GM06990 (cell line): ENCODE measurements around the gene NCR3LG1.
A peak's percentile ranks its signal among the peaks of the same experiment; 100 is the strongest.

Experiments used
- DNase-seq: peaks from one replicate; pipeline ENCODE4 v3.0.0-alpha.2; 2011; ENCODE audit not compliant: insufficient read length; ENCODE audit errors: extremely low read depth
- H3K27me3 ChIP-seq: replicated peaks from 2 replicates; pipeline ENCODE4 v1.6.0; 2011; ENCODE audit warnings: low read length; ENCODE audit not compliant: control insufficient read depth, insufficient read depth
- H3K36me3 ChIP-seq: 2 replicates; pipeline ENCODE4 v1.5.1; 2011; ENCODE audit warnings: low read length; ENCODE audit not compliant: control insufficient read depth, insufficient read depth
- H3K4me3 ChIP-seq: replicated peaks from 2 replicates; pipeline ENCODE4 v1.5.1; 2011; ENCODE audit warnings: low read depth, mild to moderate bottlenecking, control low read depth, low read length
- TF ChIP-seq, protein P1 (sequence below): IDR thresholded peaks from 2 replicates; pipeline ENCODE4 v1.5.1; 2011; ENCODE audit warnings: low read length, control low read depth, mild to moderate bottlenecking, inconsistent platforms; ENCODE audit not compliant: insufficient read depth, poor library complexity, severe bottlenecking

Gene NCR3LG1

DNA sequence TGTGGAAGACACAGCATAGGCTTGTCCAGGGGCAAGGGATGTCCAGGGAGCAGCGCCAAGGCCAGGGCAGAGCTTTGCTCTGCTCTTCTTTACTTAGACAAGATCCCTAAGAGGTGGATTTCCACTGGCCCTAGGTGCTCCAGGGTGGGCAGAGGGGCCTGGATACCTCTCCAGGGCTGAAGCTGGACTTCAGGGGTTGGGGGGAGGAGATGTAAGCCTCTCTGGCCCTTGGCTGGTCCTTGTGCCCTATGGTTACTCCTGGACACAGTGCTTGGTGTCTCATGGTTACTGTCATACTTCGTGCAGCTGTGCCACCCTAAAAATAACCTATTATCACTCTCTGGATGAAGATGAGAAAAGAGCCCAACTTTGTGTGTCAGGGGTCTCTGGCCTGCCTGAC lies 49.7 kb downstream of the NCR3LG1 start:
- no peaks in the 10 kb centered on the region for H3K27me3 ChIP-seq

GRCh38 chr11:17401841-17402240 lies 50.2 kb downstream of the NCR3LG1 start:
- Histone ChIP-seq H3K27me3 (no peaks in the 10 kb centered on the region), H3K36me3 (no peaks in the 10 kb centered on the region), H3K4me3 (no peak overlapping the region)
- TF ChIP-seq, protein P1, sequence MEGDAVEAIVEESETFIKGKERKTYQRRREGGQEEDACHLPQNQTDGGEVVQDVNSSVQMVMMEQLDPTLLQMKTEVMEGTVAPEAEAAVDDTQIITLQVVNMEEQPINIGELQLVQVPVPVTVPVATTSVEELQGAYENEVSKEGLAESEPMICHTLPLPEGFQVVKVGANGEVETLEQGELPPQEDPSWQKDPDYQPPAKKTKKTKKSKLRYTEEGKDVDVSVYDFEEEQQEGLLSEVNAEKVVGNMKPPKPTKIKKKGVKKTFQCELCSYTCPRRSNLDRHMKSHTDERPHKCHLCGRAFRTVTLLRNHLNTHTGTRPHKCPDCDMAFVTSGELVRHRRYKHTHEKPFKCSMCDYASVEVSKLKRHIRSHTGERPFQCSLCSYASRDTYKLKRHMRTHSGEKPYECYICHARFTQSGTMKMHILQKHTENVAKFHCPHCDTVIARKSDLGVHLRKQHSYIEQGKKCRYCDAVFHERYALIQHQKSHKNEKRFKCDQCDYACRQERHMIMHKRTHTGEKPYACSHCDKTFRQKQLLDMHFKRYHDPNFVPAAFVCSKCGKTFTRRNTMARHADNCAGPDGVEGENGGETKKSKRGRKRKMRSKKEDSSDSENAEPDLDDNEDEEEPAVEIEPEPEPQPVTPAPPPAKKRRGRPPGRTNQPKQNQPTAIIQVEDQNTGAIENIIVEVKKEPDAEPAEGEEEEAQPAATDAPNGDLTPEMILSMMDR, result no peak
- DNase-seq, result no peak

More for the DNA sequence above, 49.7 kb downstream of the NCR3LG1 start:
- DNase-seq, result no peak
- H3K4me3 ChIP-seq, result no peak overlapping the region
- TF ChIP-seq, protein P1, result no peak
- no peaks in the 10 kb centered on the region for H3K36me3 ChIP-seq

- no peaks in the 10 kb centered on the region for H3K27me3 ChIP-seq
- no peak for DNase-seq
Observed at GRCh38 chr11:17402486-17402885, 50.9 kb downstream of the NCR3LG1 start.

DNA sequence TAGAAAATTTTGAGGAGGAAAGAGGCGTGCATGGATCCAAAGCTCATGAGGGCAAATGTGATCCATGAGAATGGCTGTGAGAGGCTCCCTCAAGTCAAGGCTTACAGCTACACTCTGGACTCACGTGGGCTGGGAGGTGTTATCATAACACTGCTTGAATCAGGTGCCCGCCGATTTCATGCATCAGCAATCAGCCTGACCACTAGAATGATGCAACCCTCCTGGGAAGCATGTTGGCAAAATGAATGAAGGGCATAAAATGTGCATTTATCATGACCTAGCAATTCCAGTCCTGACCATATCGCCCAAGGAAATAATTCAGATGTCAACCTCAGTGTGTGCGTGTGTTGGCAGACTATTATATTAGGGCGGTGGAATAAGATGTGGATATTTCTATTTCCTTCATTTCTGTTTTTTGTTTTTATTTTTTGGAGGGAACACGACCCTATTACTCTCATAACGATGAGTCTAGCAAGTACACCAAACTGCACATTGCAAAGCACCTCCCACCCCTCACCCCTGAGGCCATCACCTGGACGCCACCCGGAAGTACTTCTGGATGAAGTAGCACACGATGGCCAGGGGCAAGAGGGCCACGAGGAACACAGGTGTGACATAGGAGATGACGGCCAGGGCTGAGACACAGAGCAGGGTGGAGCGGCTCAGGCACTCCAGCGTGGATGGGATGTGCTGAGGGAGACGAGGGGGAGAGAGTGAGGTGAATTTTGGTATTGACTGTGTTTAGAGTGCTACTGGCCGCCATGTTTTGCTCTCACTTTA lies 52.6 kb downstream of the NCR3LG1 start:
- no peaks in the 10 kb centered on the region for H3K27me3 ChIP-seq
- DNase-seq, result no peak
- TF ChIP-seq, protein P1, result no peak
- no peaks in the 10 kb centered on the region for H3K36me3 ChIP-seq
- no peak overlapping the region for H3K4me3 ChIP-seq

More at GRCh38 chr11:17402486-17402885, 50.9 kb downstream of the NCR3LG1 start:
- H3K36me3 ChIP-seq, result no peaks in the 10 kb centered on the region
- H3K4me3 ChIP-seq, result no peak overlapping the region
- TF ChIP-seq, protein P1, result no peak

- Histone ChIP-seq H3K27me3 (no peaks in the 10 kb centered on the region), H3K36me3 (no peaks in the 10 kb centered on the region), H3K4me3 (no peak overlapping the region)
- DNase-seq, result no peak
- TF ChIP-seq, protein P1, result peak; percentile 27
Observed at GRCh38 chr11:17405232-17406005, 53.8 kb downstream of the NCR3LG1 start.
